Activated CD4-positive, alpha-beta T cell treated with anti-CD3 and anti-CD28 coated beads for 4 hours (primary cell): ENCODE results near the gene KIF16B.
"Not testable (repeated sequence)": the region's sequence is repeated elsewhere in the genome, so short reads cannot be mapped to it uniquely, and the experiment has no call there.

ENCODE experiments used
- DNase-seq, 2 donors: peaks; one replicate each; pipeline ENCODE4 v3.0.0-alpha.2; 2020

The KIF16B gene

GRCh38 chr20:16244892-16245291 lies 328.4 kb downstream of the KIF16B start:
- no peak for DNase-seq

- no peak for DNase-seq
Measured at GRCh38 chr20:16243470-16243869, 329.8 kb downstream of the KIF16B start.

- no peak for DNase-seq
Measured at GRCh38 chr20:16241911-16242310, 331.3 kb downstream of the KIF16B start.

GRCh38 chr20:16240355-16240754 lies 332.9 kb downstream of the KIF16B start:
- no peak for DNase-seq

- DNase-seq = no peak
Measured at GRCh38 chr20:16236589-16237241, 336.5 kb downstream of the KIF16B start.

GRCh38 chr20:16230402-16230801 lies 342.8 kb downstream of the KIF16B start:
- DNase-seq = no peak

GRCh38 chr20:16229813-16230212 lies 343.4 kb downstream of the KIF16B start:
- no peak for DNase-seq

GRCh38 chr20:16228722-16229121 lies 344.5 kb downstream of the KIF16B start:
- no peak for DNase-seq

GRCh38 chr20:16226961-16227360 lies 346.3 kb downstream of the KIF16B start:
- not testable (repeated sequence) for DNase-seq

- no peak for DNase-seq
Measured at GRCh38 chr20:16224836-16225235, 348.4 kb downstream of the KIF16B start.

- DNase-seq = no peak
Measured at GRCh38 chr20:16222859-16223411, 350.3 kb downstream of the KIF16B start.
